ENCODE results near the gene ROBO1.

GRCh38 chr3:78633626-78634025 is 1134.2 kb downstream of the ROBO1 start:
- TF ChIP-seq CTCF (IDR thresholded peaks at IDR 0.05; ENCODE audit: insufficient read depth, low read length, poor library complexity, severe bottlenecking) (no peak), EZH2phosphoT487 (conservative IDR thresholded peaks at IDR 0.05; ENCODE audit: low read length) (no peak)
